GM12878 (cell line): Measurements from ENCODE around the gene FEM1B. TPM values are rescaled to one million over a fixed set of nuclear protein-coding genes. Genes with fewer than 3 reads are reported as not detected.

ENCODE experiments used
- ATAC-seq: fragments of 200-7000 bp; cut with Tn5 transposase; 3 replicates; pipeline ENCODE4 v1.9.1; 2020; ENCODE audit warnings: mild to moderate bottlenecking, moderate library complexity
- BruUV-seq: library from RNA; stranded (reverse); fragments of 400-500 nt; replicated peaks from 2 replicates; lab custom pipeline; 2021; lab: Mats Ljungman, UMichigan
- CTCF ChIA-PET: fragments of 300-600 bp; sonication (Branson Sonifier 250); formaldehyde crosslinking; extraction: SDS; loops from one replicate; lab custom pipeline; 2021; ENCODE audit warnings: inconsistent platforms; lab: Yijun Ruan, JAX
- POLR2A ChIA-PET: fragments of 350-600 bp; formaldehyde crosslinking; extraction: SDS; loops from one replicate; lab custom pipeline; 2021; ENCODE audit warnings: inconsistent platforms; lab: Charles Lee
- RAD21 ChIA-PET: fragments of 300-600 bp; sonication (Branson Sonifier 250); formaldehyde crosslinking; loops from one replicate; lab custom pipeline; 2023; ENCODE audit warnings: antibody characterized with exemption; ENCODE audit not compliant: unreplicated experiment; lab: Charles Lee
- SMC1A ChIA-PET: fragments of 300-600 bp; sonication (Branson Sonifier 250); formaldehyde crosslinking; loops from one replicate; lab custom pipeline; 2023; ENCODE audit not compliant: unreplicated experiment, uncharacterized antibody; lab: Charles Lee
- DNase-seq: peaks from one replicate; pipeline ENCODE4 v3.0.0-alpha.2; 2011; ENCODE audit warnings: low read depth, low spot score
- FAIRE-seq: peaks from 3 replicates; lab custom pipeline; 2011; peaks lifted over from hg19 to GRCh38; lab: Jason Lieb, UNC
- H2AFZ ChIP-seq: 2 replicates; pipeline ENCODE4 v1.6.0; 2011; ENCODE audit warnings: low read depth, low read length, control low read depth; ENCODE audit not compliant: control insufficient read depth
- H3K27ac ChIP-seq: 2 replicates; pipeline ENCODE4 v1.5.1; 2011; ENCODE audit warnings: control low read depth; ENCODE audit not compliant: control insufficient read depth, insufficient read depth
- H3K27me3 ChIP-seq, 2 experiments: replicated peaks in 1 of 2; 2 replicates each; pipeline versions ENCODE4 v1.6.0 to v1.6.1; 2011; ENCODE audit warnings: low read length in 1 of 2; ENCODE audit not compliant: control insufficient read depth in 2 of 2, insufficient read depth in 2 of 2
- H3K36me3 ChIP-seq, 2 experiments: 2 replicates each; pipeline ENCODE4 v1.5.1; 2011; ENCODE audit warnings: low read length in 1 of 2; ENCODE audit not compliant: control insufficient read depth in 2 of 2, insufficient read depth in 2 of 2
- H3K4me1 ChIP-seq: 2 replicates; pipeline ENCODE4 v1.6.1; 2011; ENCODE audit warnings: mild to moderate bottlenecking, low read length, moderate library complexity, mixed read lengths; ENCODE audit not compliant: control insufficient read depth, insufficient read depth
- H3K4me2 ChIP-seq: 2 replicates; pipeline ENCODE4 v1.6.0; 2011; ENCODE audit warnings: control low read depth; ENCODE audit not compliant: control insufficient read depth, insufficient read depth
- H3K4me3 ChIP-seq: fragments of 200-600 bp; sonication (generic); 2 replicates; pipeline ENCODE4 v1.5.1; 2016
- H3K79me2 ChIP-seq: 2 replicates; pipeline ENCODE4 v1.6.0; 2011; ENCODE audit warnings: low read length; ENCODE audit not compliant: control insufficient read depth, insufficient read depth
- H3K9ac ChIP-seq: 2 replicates; pipeline ENCODE4 v1.8.0; 2011; ENCODE audit warnings: low read length, control low read depth, mixed read lengths; ENCODE audit not compliant: control insufficient read depth, insufficient read depth
- H3K9me3 ChIP-seq: replicated peaks from 3 replicates; pipeline ENCODE4 v1.5.1; 2011; ENCODE audit warnings: mild to moderate bottlenecking, low read length; ENCODE audit not compliant: control insufficient read depth, insufficient read depth
- H4K20me1 ChIP-seq: 2 replicates; pipeline ENCODE4 v1.6.0; 2011; ENCODE audit not compliant: control insufficient read depth, insufficient read depth
- BACH1 ChIP-seq: fragments of 450-650 bp; IDR thresholded peaks from 2 replicates; pipeline ENCODE4 v1.6.1; 2017; ENCODE audit warnings: mild to moderate bottlenecking, borderline replicate concordance
- BRCA1 ChIP-seq: IDR thresholded peaks from 2 replicates; pipeline ENCODE4 v1.6.1; 2011; ENCODE audit warnings: low read depth, low read length, improper control_type of control experiment
- CHD4 ChIP-seq: fragments of 200-600 bp; sonication (generic); IDR thresholded peaks from 2 replicates; pipeline ENCODE4 v1.6.1; 2016; ENCODE audit warnings: mild to moderate bottlenecking
- DPF2 ChIP-seq: fragments of 450-650 bp; IDR thresholded peaks from 2 replicates; pipeline ENCODE4 v1.6.1; 2017; ENCODE audit warnings: mild to moderate bottlenecking
- FOXK2 ChIP-seq: fragments of 450-650 bp; IDR thresholded peaks from 2 replicates; pipeline ENCODE4 v1.6.1; 2017; ENCODE audit warnings: mild to moderate bottlenecking, moderate library complexity
- NFXL1 ChIP-seq: fragments of 450-650 bp; IDR thresholded peaks from 2 replicates; pipeline ENCODE4 v1.6.1; 2017; ENCODE audit warnings: antibody characterized with exemption, mild to moderate bottlenecking, borderline replicate concordance
- NRF1 ChIP-seq: conservative IDR thresholded peaks from 2 replicates; pipeline ENCODE4 v1.6.1; 2011; ENCODE audit warnings: mild to moderate bottlenecking, low read depth, low read length, improper control_type of control experiment
- SREBF2 ChIP-seq: IDR thresholded peaks from 2 replicates; pipeline ENCODE4 v1.6.1; 2012; ENCODE audit warnings: mild to moderate bottlenecking, low read length
- SUZ12 ChIP-seq: fragments of 200-600 bp; sonication (generic); IDR thresholded peaks from one replicate; pipeline ENCODE4 v1.6.1; 2018; ENCODE audit warnings: antibody characterized with exemption, mild to moderate bottlenecking; ENCODE audit not compliant: unreplicated experiment
- ZNF384 ChIP-seq: IDR thresholded peaks from 2 replicates; pipeline ENCODE4 v1.6.1; 2012; ENCODE audit warnings: low read depth, mild to moderate bottlenecking, low read length, improper control_type of control experiment, borderline replicate concordance
- ZNF622 ChIP-seq: fragments of 450-650 bp; IDR thresholded peaks from 2 replicates; pipeline ENCODE4 v1.6.1; 2017; ENCODE audit warnings: mild to moderate bottlenecking, inconsistent platforms
- WGBS: methylation state at CpG from one replicate; pipeline ENCODE4 v1.1.6; 2016; ENCODE audit warnings: low lambda C conversion rate; ENCODE audit not compliant: insufficient replicate concordance, insufficient coverage; ENCODE audit errors: missing lambda C conversion rate; 5-methylcytosine and 5-hydroxymethylcytosine counted together
- in situ Hi-C: fragments of 300-500 bp; cut with MboI; formaldehyde crosslinking; loops from 9 replicates; pipeline ENCODE4 v1.14.3; 2018; ENCODE audit warnings: mixed read lengths
- intact Hi-C: fragments of 100-400 bp; cut with micrococcal nuclease; formaldehyde crosslinking; loops from one replicate; pipeline ENCODE4 v1.14.2; 2022; ENCODE audit not compliant: unreplicated experiment
- polyA plus RNA-seq, 11 experiments: library from polyadenylated mRNA; depleted of rRNA in 4 of 11; unstranded in 6 of 11; stranded (reverse) in 5 of 11; fragments of >200 nt; fragmentation: Nextera tagmentation in 4 of 11; fragmentation: Illumina TruSeq in 1 of 11; extraction: Ambion mirVana in 4 of 11; extraction: Trizol in 1 of 11; gene quantifications; 1 replicate in 1 of 11; 2 replicates in 10 of 11; pipeline versions ENCODE4 v1.2.1 to v1.2.3, GENCODE V29; 2011 to 2016; ENCODE audit warnings: inconsistent platforms in 2 of 11, missing spikeins in 2 of 11, low read depth in 1 of 11
- total RNA-seq, 4 experiments: library from RNA; depleted of rRNA in 3 of 4; stranded (reverse); fragments of >200 nt in 3 of 4; fragmentation: Illumina TruSeq in 1 of 4; extraction: Trizol in 1 of 4; gene quantifications; 2 replicates each; pipeline versions ENCODE4 v1.2.1 to v1.2.3, GENCODE V29; 2013 to 2021
- TF ChIP-seq, protein P1 (sequence below): fragments of 450-650 bp; conservative IDR thresholded peaks from 2 replicates; pipeline ENCODE4 v1.6.1; 2017; ENCODE audit warnings: mild to moderate bottlenecking, moderate library complexity
- TF ChIP-seq, protein P2 (sequence below): fragments of 450-650 bp; IDR thresholded peaks from 2 replicates; pipeline ENCODE4 v1.6.1; 2017; ENCODE audit warnings: mild to moderate bottlenecking, low read depth, inconsistent platforms; ENCODE audit not compliant: poor library complexity, severe bottlenecking

The FEM1B gene
- total and polyA plus RNA-seq, 10 of the 15 experiments (the other 5 are each of a cell fraction or from before 2014, with no cell fraction given), result 5.5 to 61.1 (median 18.2) TPM

DNA sequence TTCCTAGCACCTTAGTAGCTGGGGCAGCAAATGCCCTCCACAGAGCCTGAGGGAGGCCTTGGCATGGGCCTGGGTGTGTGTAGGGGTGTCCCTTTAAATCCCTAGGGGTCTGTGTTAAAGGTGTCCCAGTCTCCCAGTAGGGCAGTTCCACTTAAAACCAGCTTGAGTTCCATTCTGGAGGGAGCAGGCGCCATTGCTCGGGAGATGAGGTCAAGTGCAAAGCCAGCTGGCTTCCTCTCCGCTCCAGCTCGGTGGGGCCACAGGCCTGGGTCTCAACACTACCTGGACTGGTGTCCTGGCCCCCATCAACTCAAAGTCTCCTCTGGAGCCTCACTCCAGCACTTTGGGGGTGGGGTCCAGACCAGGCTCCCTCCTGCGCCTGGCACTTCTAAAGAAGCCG, 25.2 kb downstream of the FEM1B start:
- no peak overlapping the region for H3K9ac ChIP-seq
- FAIRE-seq (no peak), ATAC-seq (no peak), DNase-seq (no peak)
- ChIA-PET CTCF (interaction anchor here (6.0 kb wide), 1 partner anchor 52 kb away, joined by 114 read pairs; no protein-coding TSS in a partner anchor), SMC1A (no interaction called here), RAD21 (interaction anchor here (0.8 to 1.0 kb wide), 2 partner anchors 13 to 50 kb away, joined by 3 read pairs; no protein-coding TSS in a partner anchor), POLR2A (interaction anchor here (0.6 kb wide), 2 partner anchors 17 to 51 kb away, joined by 3 to 4 read pairs; no protein-coding TSS in a partner anchor)
- 98% methylated on average over 6 of the region's 6 CpGs for WGBS
- no peak overlapping the region for H2AFZ ChIP-seq
- in situ Hi-C loops (loop anchor here (5.0 kb wide), 1 partner anchor 240 kb away; no protein-coding TSS in a partner anchor), intact Hi-C loops (no loop called here)
- peaks cover 1% of the 10 kb centered on the region for H3K79me2 ChIP-seq
- no peak overlapping the region for H3K27ac ChIP-seq
- H3K27me3 ChIP-seq, result no peaks in the 10 kb centered on the region
- no peak overlapping the region for H3K4me3 ChIP-seq
- H3K36me3 ChIP-seq, result peaks cover 0 to 4% of the 10 kb centered on the region in 2 experiments; a peak in 1 of 4 replicates
- H3K4me2 ChIP-seq, result no peak overlapping the region
- peaks cover 29% of the 10 kb centered on the region for H3K4me1 ChIP-seq
- no peaks in the 10 kb centered on the region for H3K9me3 ChIP-seq
- TF ChIP-seq NFXL1 (no peak), CHD4 (no peak), BRCA1 (no peak), DPF2 (no peak)
- BruUV-seq, result no TSS peak
- H4K20me1 ChIP-seq, result no peaks in the 10 kb centered on the region

DNA sequence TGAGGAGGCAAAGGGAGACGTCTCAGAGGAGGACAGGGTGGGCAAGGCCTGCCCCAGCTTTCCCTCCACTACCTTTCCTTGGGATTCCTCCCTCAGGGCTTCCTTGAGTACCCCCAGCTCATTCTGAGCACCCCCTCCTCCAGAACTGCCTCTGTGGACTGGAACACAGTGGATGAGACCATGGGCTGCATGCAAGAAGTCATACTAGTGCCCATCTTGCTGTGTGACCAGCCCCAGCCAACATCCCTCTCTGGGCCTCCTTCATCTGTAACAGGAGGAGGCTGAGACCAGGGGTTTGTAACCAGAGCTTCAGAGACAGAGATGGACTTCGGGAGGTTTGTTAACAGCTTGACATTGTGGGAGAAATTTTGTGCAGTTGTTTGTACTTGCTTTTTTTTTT, 25.6 kb downstream of the FEM1B start:
- H3K4me2 ChIP-seq, result no peak overlapping the region
- intact Hi-C loops, result no loop called here
- no peak overlapping the region for H3K4me3 ChIP-seq
- peaks cover 0 to 4% of the 10 kb centered on the region in 2 experiments; a peak in 1 of 4 replicates for H3K36me3 ChIP-seq
- FAIRE-seq (no peak), DNase-seq (no peak), ATAC-seq (no peak)
- H3K27me3 ChIP-seq, result no peaks in the 10 kb centered on the region
- H4K20me1 ChIP-seq, result no peaks in the 10 kb centered on the region
- H3K9me3 ChIP-seq, result no peaks in the 10 kb centered on the region
- RAD21 ChIA-PET, result interaction anchor here (0.6 to 1.0 kb wide), 3 partner anchors 13 to 483 kb away, joined by 3 read pairs; no protein-coding TSS in a partner anchor
- CTCF ChIA-PET, result interaction anchor here (0.6 to 6.0 kb wide), 2 partner anchors 53 to 71 kb away, joined by 4 to 114 read pairs; no protein-coding TSS in a partner anchor
- POLR2A ChIA-PET, result interaction anchor here (0.6 kb wide), 2 partner anchors 17 to 51 kb away, joined by 3 to 4 read pairs; no protein-coding TSS in a partner anchor
- SMC1A ChIA-PET, result no interaction called here
- no peak overlapping the region for H3K27ac ChIP-seq
- no TSS peak for BruUV-seq
- 63% methylated on average over 2 of the region's 2 CpGs for WGBS
- H2AFZ ChIP-seq, result no peak overlapping the region
- no peak overlapping the region for H3K9ac ChIP-seq
- in situ Hi-C loops, result loop anchor here (5.0 kb wide), 1 partner anchor 239 kb away; no protein-coding TSS in a partner anchor
- no peaks in the 10 kb centered on the region; the same call in 1 of the 2 replicates for H3K79me2 ChIP-seq
- H3K4me1 ChIP-seq, result peaks cover 25% of the 10 kb centered on the region
- TF ChIP-seq NRF1 (no peak), ZNF384 (no peak), ZNF622 (no peak), SUZ12 (no peak), FOXK2 (no peak), BACH1 (no peak), SREBF2 (no peak)
- TF ChIP-seq, protein P1, sequence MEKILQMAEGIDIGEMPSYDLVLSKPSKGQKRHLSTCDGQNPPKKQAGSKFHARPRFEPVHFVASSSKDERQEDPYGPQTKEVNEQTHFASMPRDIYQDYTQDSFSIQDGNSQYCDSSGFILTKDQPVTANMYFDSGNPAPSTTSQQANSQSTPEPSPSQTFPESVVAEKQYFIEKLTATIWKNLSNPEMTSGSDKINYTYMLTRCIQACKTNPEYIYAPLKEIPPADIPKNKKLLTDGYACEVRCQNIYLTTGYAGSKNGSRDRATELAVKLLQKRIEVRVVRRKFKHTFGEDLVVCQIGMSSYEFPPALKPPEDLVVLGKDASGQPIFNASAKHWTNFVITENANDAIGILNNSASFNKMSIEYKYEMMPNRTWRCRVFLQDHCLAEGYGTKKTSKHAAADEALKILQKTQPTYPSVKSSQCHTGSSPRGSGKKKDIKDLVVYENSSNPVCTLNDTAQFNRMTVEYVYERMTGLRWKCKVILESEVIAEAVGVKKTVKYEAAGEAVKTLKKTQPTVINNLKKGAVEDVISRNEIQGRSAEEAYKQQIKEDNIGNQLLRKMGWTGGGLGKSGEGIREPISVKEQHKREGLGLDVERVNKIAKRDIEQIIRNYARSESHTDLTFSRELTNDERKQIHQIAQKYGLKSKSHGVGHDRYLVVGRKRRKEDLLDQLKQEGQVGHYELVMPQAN, result no peak
- TF ChIP-seq, protein P2, sequence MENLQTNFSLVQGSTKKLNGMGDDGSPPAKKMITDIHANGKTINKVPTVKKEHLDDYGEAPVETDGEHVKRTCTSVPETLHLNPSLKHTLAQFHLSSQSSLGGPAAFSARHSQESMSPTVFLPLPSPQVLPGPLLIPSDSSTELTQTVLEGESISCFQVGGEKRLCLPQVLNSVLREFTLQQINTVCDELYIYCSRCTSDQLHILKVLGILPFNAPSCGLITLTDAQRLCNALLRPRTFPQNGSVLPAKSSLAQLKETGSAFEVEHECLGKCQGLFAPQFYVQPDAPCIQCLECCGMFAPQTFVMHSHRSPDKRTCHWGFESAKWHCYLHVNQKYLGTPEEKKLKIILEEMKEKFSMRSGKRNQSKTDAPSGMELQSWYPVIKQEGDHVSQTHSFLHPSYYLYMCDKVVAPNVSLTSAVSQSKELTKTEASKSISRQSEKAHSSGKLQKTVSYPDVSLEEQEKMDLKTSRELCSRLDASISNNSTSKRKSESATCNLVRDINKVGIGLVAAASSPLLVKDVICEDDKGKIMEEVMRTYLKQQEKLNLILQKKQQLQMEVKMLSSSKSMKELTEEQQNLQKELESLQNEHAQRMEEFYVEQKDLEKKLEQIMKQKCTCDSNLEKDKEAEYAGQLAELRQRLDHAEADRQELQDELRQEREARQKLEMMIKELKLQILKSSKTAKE, result no peak
